Smooth muscle cell (in vitro differentiated cells): ENCODE data around the gene MATN4. TPM values are rescaled to one million over a fixed set of nuclear protein-coding genes. Genes with fewer than 3 reads are reported as not detected.

ENCODE experiments used
- DNase-seq: peaks from one replicate; lab custom pipeline; 2025; ENCODE audit not compliant: unreplicated experiment; lab: John Stamatoyannopoulos, UW
- H2AFZ ChIP-seq: fragments of 200-600 bp; sonication (generic); 2 replicates; pipeline ENCODE4 v1.6.0; 2016; ENCODE audit warnings: antibody characterized with exemption, low read depth, mild to moderate bottlenecking
- H3F3A ChIP-seq: fragments of 200-600 bp; sonication (generic); 2 replicates; pipeline ENCODE4 v1.6.0; 2017; ENCODE audit warnings: antibody characterized with exemption, low read depth
- H3K27ac ChIP-seq: fragments of 200-600 bp; sonication (generic); 2 replicates; pipeline ENCODE4 v1.5.1; 2016; ENCODE audit warnings: low read depth, mild to moderate bottlenecking
- H3K27me3 ChIP-seq: fragments of 200-600 bp; sonication (generic); 2 replicates; pipeline ENCODE4 v1.6.1; 2016; ENCODE audit warnings: low read depth, mild to moderate bottlenecking
- H3K36me3 ChIP-seq: fragments of 200-600 bp; sonication (generic); 2 replicates; pipeline ENCODE4 v1.5.1; 2016; ENCODE audit warnings: low read depth
- H3K4me1 ChIP-seq: fragments of 200-600 bp; sonication (generic); 2 replicates; pipeline ENCODE4 v1.5.1; 2016; ENCODE audit warnings: low read depth
- H3K4me2 ChIP-seq: fragments of 200-600 bp; sonication (generic); 2 replicates; pipeline ENCODE4 v1.6.0; 2016; ENCODE audit warnings: mild to moderate bottlenecking
- H3K4me3 ChIP-seq: fragments of 200-600 bp; sonication (generic); 2 replicates; pipeline ENCODE4 v1.5.1; 2016; ENCODE audit warnings: mild to moderate bottlenecking
- H3K79me2 ChIP-seq: fragments of 200-600 bp; sonication (generic); 2 replicates; pipeline ENCODE4 v1.6.0; 2016; ENCODE audit warnings: low read depth, mild to moderate bottlenecking
- H3K9ac ChIP-seq: fragments of 200-600 bp; sonication (generic); 2 replicates; pipeline ENCODE4 v1.6.0; 2016; ENCODE audit warnings: low read depth
- H3K9me3 ChIP-seq: fragments of 200-600 bp; sonication (generic); replicated peaks from 2 replicates; pipeline ENCODE4 v1.5.1; 2016; ENCODE audit warnings: low read depth
- H4K20me1 ChIP-seq: fragments of 200-600 bp; sonication (generic); 2 replicates; pipeline ENCODE4 v1.6.0; 2016; ENCODE audit warnings: low read depth
- whole genome bisulfite sequencing: methylation state at CpG from one replicate; pipeline ENCODE4 v1.1.7; 2016; ENCODE audit warnings: low lambda C conversion rate; 5-methylcytosine and 5-hydroxymethylcytosine counted together
- polyA plus RNA-seq: library from polyadenylated mRNA; unstranded; fragments of >200 nt; fragmentation: Nextera tagmentation; extraction: Ambion mirVana; gene quantifications from 2 replicates; pipeline ENCODE4 v1.2.1, GENCODE V29; 2016
- total RNA-seq: library from RNA; depleted of rRNA; stranded (reverse); fragments of >200 nt; gene quantifications from 2 replicates; pipeline ENCODE4 v1.2.3, GENCODE V29; 2014
- TF ChIP-seq, protein P1 (sequence below): fragments of 200-600 bp; sonication (generic); IDR thresholded peaks from 2 replicates; pipeline ENCODE4 v1.5.1; 2017; ENCODE audit warnings: borderline replicate concordance, mild to moderate bottlenecking, antibody characterized with exemption; ENCODE audit not compliant: insufficient read depth, poor library complexity, severe bottlenecking

The MATN4 gene
- total and polyA plus RNA-seq, 2 experiments from 2014 or later, result not detected

DNA sequence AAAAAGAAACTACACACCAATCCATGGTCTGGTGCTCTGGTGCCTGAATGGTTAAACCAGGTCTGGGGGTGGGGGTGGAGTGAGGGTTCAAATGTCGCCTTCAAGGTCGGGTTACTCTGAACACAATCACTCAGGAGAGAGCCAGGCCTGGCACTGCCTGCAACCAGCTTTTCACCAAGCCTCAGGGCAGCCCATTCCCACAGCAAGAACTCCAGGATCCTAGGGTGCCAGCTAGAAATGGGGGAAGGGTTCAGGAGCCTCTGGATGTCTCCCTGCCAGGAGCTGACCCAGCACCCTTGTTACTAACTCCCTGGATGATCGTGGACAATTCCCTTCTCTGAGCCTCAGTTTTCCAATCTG lies 33.5 kb upstream of the MATN4 start:
- Histone ChIP-seq H3K4me1 (peaks cover 71% of the 10 kb centered on the region), H3K9ac (peak overlapping the region; percentile 60), H3K27me3 (no peaks in the 10 kb centered on the region), H4K20me1 (peaks cover 33% of the 10 kb centered on the region), H3K27ac (peak overlapping the region; percentile 96), H3K36me3 (no peaks in the 10 kb centered on the region), H3K79me2 (peaks cover 62% of the 10 kb centered on the region), H3K9me3 (no peaks in the 10 kb centered on the region), H2AFZ (no peak overlapping the region), H3K4me2 (peak overlapping the region; percentile 97), H3K4me3 (peak overlapping the region; percentile 26), H3F3A (peaks cover 55% of the 10 kb centered on the region)
- DNase-seq, result no peak
- TF ChIP-seq, protein P1, sequence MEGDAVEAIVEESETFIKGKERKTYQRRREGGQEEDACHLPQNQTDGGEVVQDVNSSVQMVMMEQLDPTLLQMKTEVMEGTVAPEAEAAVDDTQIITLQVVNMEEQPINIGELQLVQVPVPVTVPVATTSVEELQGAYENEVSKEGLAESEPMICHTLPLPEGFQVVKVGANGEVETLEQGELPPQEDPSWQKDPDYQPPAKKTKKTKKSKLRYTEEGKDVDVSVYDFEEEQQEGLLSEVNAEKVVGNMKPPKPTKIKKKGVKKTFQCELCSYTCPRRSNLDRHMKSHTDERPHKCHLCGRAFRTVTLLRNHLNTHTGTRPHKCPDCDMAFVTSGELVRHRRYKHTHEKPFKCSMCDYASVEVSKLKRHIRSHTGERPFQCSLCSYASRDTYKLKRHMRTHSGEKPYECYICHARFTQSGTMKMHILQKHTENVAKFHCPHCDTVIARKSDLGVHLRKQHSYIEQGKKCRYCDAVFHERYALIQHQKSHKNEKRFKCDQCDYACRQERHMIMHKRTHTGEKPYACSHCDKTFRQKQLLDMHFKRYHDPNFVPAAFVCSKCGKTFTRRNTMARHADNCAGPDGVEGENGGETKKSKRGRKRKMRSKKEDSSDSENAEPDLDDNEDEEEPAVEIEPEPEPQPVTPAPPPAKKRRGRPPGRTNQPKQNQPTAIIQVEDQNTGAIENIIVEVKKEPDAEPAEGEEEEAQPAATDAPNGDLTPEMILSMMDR, result no peak
- 12% methylated on average over 3 of the region's 3 CpGs for WGBS

GRCh38 chr20:45340951-45341350 lies 32.9 kb upstream of the MATN4 start:
- DNase-seq, result no peak
- no peaks in the 10 kb centered on the region for H3K27me3 ChIP-seq
- H3K27ac ChIP-seq, result peak overlapping the region; percentile 96
- H3K4me1 ChIP-seq, result peaks cover 72% of the 10 kb centered on the region
- H3K9ac ChIP-seq, result peak overlapping the region; percentile 60
- H2AFZ ChIP-seq, result no peak overlapping the region
- H4K20me1 ChIP-seq, result peaks cover 33% of the 10 kb centered on the region
- H3K36me3 ChIP-seq, result no peaks in the 10 kb centered on the region
- H3K79me2 ChIP-seq, result peaks cover 56% of the 10 kb centered on the region
- WGBS, result 62% methylated on average over 1 of the region's 1 CpG
- H3F3A ChIP-seq, result peaks cover 57% of the 10 kb centered on the region
- TF ChIP-seq, protein P1, result no peak
- no peak overlapping the region for H3K4me3 ChIP-seq
- H3K4me2 ChIP-seq, result no peak overlapping the region
- no peaks in the 10 kb centered on the region for H3K9me3 ChIP-seq

DNA sequence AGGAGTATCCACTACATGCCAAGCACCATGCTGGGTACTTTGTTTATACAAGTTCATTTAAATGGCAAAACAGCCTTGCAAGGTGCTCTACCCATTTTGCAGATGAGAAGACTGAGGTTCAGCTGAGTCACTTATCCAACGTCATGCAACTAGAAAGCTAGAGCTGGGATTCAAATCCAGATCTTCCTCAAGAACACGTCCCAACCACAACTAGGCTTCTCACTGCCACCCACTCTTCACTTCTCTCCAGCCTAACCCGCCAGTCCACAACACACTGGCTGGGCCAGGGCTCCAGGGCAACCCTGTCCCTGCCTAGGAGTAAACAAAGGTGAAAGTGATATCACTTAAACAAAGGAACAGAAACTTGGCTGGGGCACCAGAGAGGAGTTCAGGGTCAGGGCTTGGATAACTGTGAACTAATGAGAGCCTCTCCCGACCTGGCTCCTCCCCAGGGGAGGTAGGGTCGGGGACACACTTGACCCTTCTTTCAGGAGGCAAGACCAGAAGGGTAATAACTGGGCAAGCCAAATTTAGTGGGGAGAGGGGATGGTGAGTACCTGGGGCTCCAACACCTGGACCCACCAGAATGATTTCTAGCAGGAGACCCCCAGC lies 32.2 kb upstream of the MATN4 start:
- Histone ChIP-seq H3K9me3 (no peaks in the 10 kb centered on the region), H3K4me2 (no peak overlapping the region), H3K27me3 (no peaks in the 10 kb centered on the region), H2AFZ (no peak overlapping the region), H3K4me3 (no peak overlapping the region), H3K79me2 (peaks cover 57% of the 10 kb centered on the region), H3K9ac (no peak overlapping the region), H3F3A (peaks cover 59% of the 10 kb centered on the region), H4K20me1 (peaks cover 34% of the 10 kb centered on the region), H3K36me3 (no peaks in the 10 kb centered on the region), H3K4me1 (peaks cover 75% of the 10 kb centered on the region), H3K27ac (peak overlapping the region; percentile 96)
- TF ChIP-seq, protein P1, result no peak
- 89% methylated on average over 5 of the region's 5 CpGs for WGBS
- no peak for DNase-seq

DNA sequence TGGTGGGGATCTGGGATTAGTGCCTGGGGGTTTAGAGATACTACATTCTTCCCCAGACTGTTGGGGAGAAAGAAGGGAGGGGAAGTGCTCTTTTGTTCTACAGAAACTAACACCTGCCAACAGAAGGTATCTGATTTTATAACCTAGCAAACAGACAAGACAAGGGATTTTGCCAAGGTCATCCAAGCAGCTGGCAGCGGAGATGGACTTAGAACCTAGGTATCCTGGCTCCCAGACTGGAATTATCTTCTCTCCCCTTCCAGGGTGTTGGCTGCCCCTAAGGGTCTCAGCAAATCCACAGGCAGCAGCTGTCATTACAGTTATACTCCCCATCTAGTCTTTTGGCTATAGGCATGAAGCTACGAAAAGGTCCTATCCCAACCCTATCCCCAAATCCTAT lies 31.7 kb upstream of the MATN4 start:
- no peak overlapping the region for H3K9ac ChIP-seq
- 98% methylated on average over 2 of the region's 2 CpGs for WGBS
- peak overlapping the region; percentile 96 for H3K27ac ChIP-seq
- H3K36me3 ChIP-seq, result no peaks in the 10 kb centered on the region
- peaks cover 58% of the 10 kb centered on the region for H3F3A ChIP-seq
- H3K4me1 ChIP-seq, result peaks cover 71% of the 10 kb centered on the region
- H4K20me1 ChIP-seq, result peaks cover 34% of the 10 kb centered on the region
- no peaks in the 10 kb centered on the region for H3K27me3 ChIP-seq
- no peak overlapping the region for H3K4me2 ChIP-seq
- H3K4me3 ChIP-seq, result no peak overlapping the region
- no peak for DNase-seq
- TF ChIP-seq, protein P1, result no peak
- H2AFZ ChIP-seq, result no peak overlapping the region
- peaks cover 57% of the 10 kb centered on the region for H3K79me2 ChIP-seq
- H3K9me3 ChIP-seq, result no peaks in the 10 kb centered on the region
